GM20000 (cell line): Measurements from ENCODE around the gene PIK3R5.
A peak's percentile ranks its signal among the peaks of the same experiment; 100 is the strongest.

Source experiments
- DNase-seq: peaks from one replicate; pipeline ENCODE4 v3.0.0; 2012; ENCODE audit warnings: low spot score
- TF ChIP-seq, protein P1 (sequence below): IDR thresholded peaks from 2 replicates; pipeline ENCODE4 v1.5.1; 2012; ENCODE audit warnings: mild to moderate bottlenecking, control low read depth; ENCODE audit errors: extremely low read depth, missing control alignments

The PIK3R5 gene

GRCh38 chr17:8894673-8895578, 70.6 kb downstream of the PIK3R5 start:
- TF ChIP-seq, protein P1, sequence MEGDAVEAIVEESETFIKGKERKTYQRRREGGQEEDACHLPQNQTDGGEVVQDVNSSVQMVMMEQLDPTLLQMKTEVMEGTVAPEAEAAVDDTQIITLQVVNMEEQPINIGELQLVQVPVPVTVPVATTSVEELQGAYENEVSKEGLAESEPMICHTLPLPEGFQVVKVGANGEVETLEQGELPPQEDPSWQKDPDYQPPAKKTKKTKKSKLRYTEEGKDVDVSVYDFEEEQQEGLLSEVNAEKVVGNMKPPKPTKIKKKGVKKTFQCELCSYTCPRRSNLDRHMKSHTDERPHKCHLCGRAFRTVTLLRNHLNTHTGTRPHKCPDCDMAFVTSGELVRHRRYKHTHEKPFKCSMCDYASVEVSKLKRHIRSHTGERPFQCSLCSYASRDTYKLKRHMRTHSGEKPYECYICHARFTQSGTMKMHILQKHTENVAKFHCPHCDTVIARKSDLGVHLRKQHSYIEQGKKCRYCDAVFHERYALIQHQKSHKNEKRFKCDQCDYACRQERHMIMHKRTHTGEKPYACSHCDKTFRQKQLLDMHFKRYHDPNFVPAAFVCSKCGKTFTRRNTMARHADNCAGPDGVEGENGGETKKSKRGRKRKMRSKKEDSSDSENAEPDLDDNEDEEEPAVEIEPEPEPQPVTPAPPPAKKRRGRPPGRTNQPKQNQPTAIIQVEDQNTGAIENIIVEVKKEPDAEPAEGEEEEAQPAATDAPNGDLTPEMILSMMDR = peak; percentile 70
- peak; percentile 81 for DNase-seq

- DNase-seq = no peak
- TF ChIP-seq, protein P1 = no peak
These were observed 71.3 kb downstream of the PIK3R5 start for GRCh38 chr17:8894202-8894671.

GRCh38 chr17:8893621-8894201, 71.8 kb downstream of the PIK3R5 start:
- TF ChIP-seq, protein P1 = no peak

DNA sequence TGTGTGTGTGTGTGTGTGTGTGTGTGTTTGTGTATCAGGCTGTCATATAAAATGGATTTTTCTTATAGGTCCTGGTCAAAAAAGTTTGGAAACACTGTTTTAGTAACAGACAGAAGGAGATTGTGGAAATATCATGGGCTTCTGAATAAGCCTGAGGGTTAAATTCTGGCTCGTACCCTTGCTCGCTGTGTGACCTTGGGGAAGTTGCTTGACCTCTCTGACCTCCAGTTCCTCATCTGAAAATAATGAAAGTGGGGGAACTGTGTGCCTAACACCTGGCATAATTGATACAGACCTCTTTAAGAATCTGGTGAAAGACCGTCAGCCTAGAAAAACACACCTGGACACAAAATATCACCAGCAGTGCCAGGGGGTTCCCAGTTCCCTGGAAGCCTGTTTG, 72.4 kb downstream of the PIK3R5 start:
- DNase-seq = no peak
- TF ChIP-seq, protein P1 = no peak

More at GRCh38 chr17:8893621-8894201, 71.8 kb downstream of the PIK3R5 start:
- DNase-seq = no peak

- TF ChIP-seq, protein P1 = no peak
- DNase-seq = peak; percentile 75
These were observed 73.2 kb downstream of the PIK3R5 start for GRCh38 chr17:8892338-8892690.

DNA sequence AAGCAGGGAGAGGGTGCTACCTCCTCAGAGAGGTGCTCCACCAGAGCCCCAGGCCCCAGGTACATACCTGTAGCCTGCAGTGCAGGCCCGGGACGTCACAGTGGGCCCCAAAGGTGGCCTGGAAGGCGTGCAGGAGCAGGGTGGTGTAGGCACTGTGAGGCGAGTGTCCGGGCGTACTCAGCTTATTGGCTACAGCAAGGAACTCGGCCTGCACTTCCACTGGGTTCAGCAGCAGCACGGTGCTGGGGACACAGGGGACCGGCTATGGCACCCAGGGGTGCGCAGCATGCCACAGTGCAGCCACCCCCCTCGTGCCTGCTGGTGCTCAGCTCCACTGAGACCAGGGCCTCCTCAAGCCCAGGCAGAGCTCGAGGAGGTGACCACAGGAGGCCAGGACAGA, 74.8 kb downstream of the PIK3R5 start:
- no peak for DNase-seq
- TF ChIP-seq, protein P1 = no peak
